Mammary epithelial cell (primary cell): ENCODE data around the gene PPP1R3D.

ENCODE experiments used
- CTCF ChIP-seq, 2 donors: IDR thresholded peaks in 1 of 2; conservative IDR thresholded peaks in 1 of 2; 2 replicates each; pipeline ENCODE4 v1.5.1; 2011 to 2012; ENCODE audit warnings: inconsistent platforms in 2 of 2, low read length in 2 of 2, mild to moderate bottlenecking in 2 of 2, control low read depth in 1 of 2, low read depth in 1 of 2; ENCODE audit not compliant: insufficient read depth in 1 of 2; ENCODE audit errors: extremely low read depth in 1 of 2
- EZH2 ChIP-seq: IDR thresholded peaks from 2 replicates; pipeline ENCODE4 v1.6.1; 2012; ENCODE audit warnings: low read length, inconsistent platforms, borderline replicate concordance

- TF ChIP-seq CTCF (conservative IDR thresholded peaks at IDR 0.05 in 1 of 2, IDR thresholded peaks at IDR 0.05 in 1 of 2; ENCODE audit: extremely low read depth in 1 of 2, insufficient read depth in 1 of 2, low read depth in 1 of 2, low read length in 2 of 2) (no peak), EZH2 (no peak)
Observed at GRCh38 chr20:59923514-59923913, 16.6 kb downstream of the PPP1R3D start.
